Gastrocnemius medialis (tissue), 4 donors: ENCODE measurements around the gene NSRP1.

ENCODE experiments used
- POLR2A ChIP-seq, 2 donors: fragments of 450-650 bp; IDR thresholded peaks; one replicate each; pipeline ENCODE4 v1.6.1; 2017; ENCODE audit warnings: antibody characterized with exemption in 2 of 2, mild to moderate bottlenecking in 2 of 2, moderate library complexity in 2 of 2
- TF ChIP-seq, protein P1 (sequence below), 5 experiments: fragments of 450-650 bp in 3 of 5; fragments of 200-600 bp in 2 of 5; sonication (generic) in 2 of 5; IDR thresholded peaks in 4 of 5; conservative IDR thresholded peaks in 1 of 5; 1 replicate in 4 of 5; 2 replicates in 1 of 5; pipeline ENCODE4 v1.5.1; 2016 to 2019; ENCODE audit warnings: antibody characterized with exemption in 5 of 5, mild to moderate bottlenecking in 3 of 5, moderate library complexity in 3 of 5

DNA sequence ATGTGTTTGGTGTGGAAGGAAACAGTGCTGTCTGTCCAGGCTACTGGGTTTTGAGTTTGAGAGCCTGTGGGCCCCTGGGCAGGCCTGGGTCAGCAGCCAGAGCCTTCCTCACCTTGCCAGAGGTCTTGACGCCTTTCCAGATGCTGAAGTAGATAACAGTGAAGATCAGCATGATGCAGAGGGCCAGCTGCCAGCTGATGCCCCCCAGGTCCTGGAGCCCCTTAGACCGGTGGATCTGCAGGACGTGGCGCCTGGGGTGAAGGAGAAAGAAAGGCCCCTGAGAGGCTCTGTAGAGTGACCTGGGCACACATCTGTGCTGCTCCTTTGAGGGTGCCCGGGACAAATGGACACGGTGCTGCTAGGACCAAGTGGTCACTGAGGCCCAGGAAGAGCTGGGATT is 100.4 kb downstream of the NSRP1 start:
- TF ChIP-seq, protein P1, sequence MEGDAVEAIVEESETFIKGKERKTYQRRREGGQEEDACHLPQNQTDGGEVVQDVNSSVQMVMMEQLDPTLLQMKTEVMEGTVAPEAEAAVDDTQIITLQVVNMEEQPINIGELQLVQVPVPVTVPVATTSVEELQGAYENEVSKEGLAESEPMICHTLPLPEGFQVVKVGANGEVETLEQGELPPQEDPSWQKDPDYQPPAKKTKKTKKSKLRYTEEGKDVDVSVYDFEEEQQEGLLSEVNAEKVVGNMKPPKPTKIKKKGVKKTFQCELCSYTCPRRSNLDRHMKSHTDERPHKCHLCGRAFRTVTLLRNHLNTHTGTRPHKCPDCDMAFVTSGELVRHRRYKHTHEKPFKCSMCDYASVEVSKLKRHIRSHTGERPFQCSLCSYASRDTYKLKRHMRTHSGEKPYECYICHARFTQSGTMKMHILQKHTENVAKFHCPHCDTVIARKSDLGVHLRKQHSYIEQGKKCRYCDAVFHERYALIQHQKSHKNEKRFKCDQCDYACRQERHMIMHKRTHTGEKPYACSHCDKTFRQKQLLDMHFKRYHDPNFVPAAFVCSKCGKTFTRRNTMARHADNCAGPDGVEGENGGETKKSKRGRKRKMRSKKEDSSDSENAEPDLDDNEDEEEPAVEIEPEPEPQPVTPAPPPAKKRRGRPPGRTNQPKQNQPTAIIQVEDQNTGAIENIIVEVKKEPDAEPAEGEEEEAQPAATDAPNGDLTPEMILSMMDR (IDR thresholded peaks at IDR 0.05 in 4 of 5, conservative IDR thresholded peaks at IDR 0.05 in 1 of 5) = no peak
- TF ChIP-seq POLR2A (IDR thresholded peaks at IDR 0.05) = no peak
